Thoracic aorta (tissue), 2 donors: ENCODE results near the gene COL21A1. TPM values are rescaled to one million over a fixed set of nuclear protein-coding genes. Genes with fewer than 3 reads are reported as not detected.

Experiments used
- ATAC-seq: fragments of 150-250 bp; one replicate; pipeline ENCODE4 v1.8.0; 2017; ENCODE audit warnings: low read depth; ENCODE audit not compliant: insufficient number of reproducible peaks, low FRiP score
- DNase-seq: peaks from one replicate; pipeline ENCODE4 v3.0.0-alpha.2; 2020; ENCODE audit warnings: low spot score
- H3K27ac ChIP-seq, 2 donors: fragments of 200-600 bp; sonication (generic); 1 replicate in 1 of 2; 2 replicates in 1 of 2; pipeline ENCODE4 v1.5.1; 2016; ENCODE audit warnings: mild to moderate bottlenecking in 2 of 2, moderate library complexity in 2 of 2
- H3K27me3 ChIP-seq: fragments of 200-600 bp; sonication (generic); replicated peaks from 2 replicates; pipeline ENCODE4 v1.6.0; 2016; ENCODE audit warnings: mild to moderate bottlenecking; ENCODE audit not compliant: insufficient read depth
- H3K36me3 ChIP-seq: fragments of 200-600 bp; sonication (generic); one replicate; pipeline ENCODE4 v1.5.1; 2016
- H3K4me1 ChIP-seq, 2 donors: fragments of 200-600 bp; sonication (generic); 1 replicate in 1 of 2; 2 replicates in 1 of 2; pipeline versions ENCODE4 v1.5.1 to v1.6.0; 2016; ENCODE audit warnings: low read depth in 2 of 2, mild to moderate bottlenecking in 1 of 2; ENCODE audit not compliant: control insufficient read depth in 1 of 2
- H3K4me3 ChIP-seq: fragments of 200-600 bp; sonication (generic); 2 replicates; pipeline ENCODE4 v1.5.1; 2016; ENCODE audit warnings: mild to moderate bottlenecking
- H3K9me3 ChIP-seq: fragments of 200-600 bp; sonication (generic); 2 replicates; pipeline ENCODE4 v1.5.1; 2016
- total RNA-seq, 2 donors: library from RNA; depleted of rRNA; stranded (reverse); fragments of >200 nt; gene quantifications; one replicate each; pipeline versions ENCODE4 v1.1.0 to v1.2.3, GENCODE V29; 2016
- TF ChIP-seq, protein P1 (sequence below): fragments of 200-600 bp; sonication (generic); IDR thresholded peaks from one replicate; pipeline ENCODE4 v1.5.1; 2019; ENCODE audit warnings: antibody characterized with exemption

The COL21A1 gene
- total RNA-seq, 2 donors from 2014 or later: 52.6 to 53.7 TPM

- H3K9me3 ChIP-seq: peaks cover 7% of the 10 kb centered on the region
- peaks cover 0 to under 1% of the 10 kb centered on the region in 2 donors for H3K4me1 ChIP-seq
- no peak overlapping the region for H3K4me3 ChIP-seq
- ATAC-seq: no peak
- TF ChIP-seq, protein P1, sequence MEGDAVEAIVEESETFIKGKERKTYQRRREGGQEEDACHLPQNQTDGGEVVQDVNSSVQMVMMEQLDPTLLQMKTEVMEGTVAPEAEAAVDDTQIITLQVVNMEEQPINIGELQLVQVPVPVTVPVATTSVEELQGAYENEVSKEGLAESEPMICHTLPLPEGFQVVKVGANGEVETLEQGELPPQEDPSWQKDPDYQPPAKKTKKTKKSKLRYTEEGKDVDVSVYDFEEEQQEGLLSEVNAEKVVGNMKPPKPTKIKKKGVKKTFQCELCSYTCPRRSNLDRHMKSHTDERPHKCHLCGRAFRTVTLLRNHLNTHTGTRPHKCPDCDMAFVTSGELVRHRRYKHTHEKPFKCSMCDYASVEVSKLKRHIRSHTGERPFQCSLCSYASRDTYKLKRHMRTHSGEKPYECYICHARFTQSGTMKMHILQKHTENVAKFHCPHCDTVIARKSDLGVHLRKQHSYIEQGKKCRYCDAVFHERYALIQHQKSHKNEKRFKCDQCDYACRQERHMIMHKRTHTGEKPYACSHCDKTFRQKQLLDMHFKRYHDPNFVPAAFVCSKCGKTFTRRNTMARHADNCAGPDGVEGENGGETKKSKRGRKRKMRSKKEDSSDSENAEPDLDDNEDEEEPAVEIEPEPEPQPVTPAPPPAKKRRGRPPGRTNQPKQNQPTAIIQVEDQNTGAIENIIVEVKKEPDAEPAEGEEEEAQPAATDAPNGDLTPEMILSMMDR: no peak
- no peak for DNase-seq
- peak overlapping the region in 1 of 2 donors; percentile 1 for H3K27ac ChIP-seq
- H3K36me3 ChIP-seq: no peaks in the 10 kb centered on the region
- H3K27me3 ChIP-seq: no peaks in the 10 kb centered on the region
Observed at GRCh38 chr6:56193846-56194245, 53.5 kb downstream of the COL21A1 start.

- peak overlapping the region; percentile 5 for H3K4me3 ChIP-seq
- DNase-seq: no peak
- H3K36me3 ChIP-seq: no peaks in the 10 kb centered on the region
- TF ChIP-seq, protein P1: no peak
- H3K9me3 ChIP-seq: no peaks in the 10 kb centered on the region
- peaks cover 4 to 23% of the 10 kb centered on the region in 2 donors for H3K4me1 ChIP-seq
- ATAC-seq: no peak
- no peaks in the 10 kb centered on the region for H3K27me3 ChIP-seq
- peak overlapping the region in 1 of 2 donors; percentile 30 for H3K27ac ChIP-seq
Observed at GRCh38 chr6:56188429-56188828, 59.0 kb downstream of the COL21A1 start.

DNA sequence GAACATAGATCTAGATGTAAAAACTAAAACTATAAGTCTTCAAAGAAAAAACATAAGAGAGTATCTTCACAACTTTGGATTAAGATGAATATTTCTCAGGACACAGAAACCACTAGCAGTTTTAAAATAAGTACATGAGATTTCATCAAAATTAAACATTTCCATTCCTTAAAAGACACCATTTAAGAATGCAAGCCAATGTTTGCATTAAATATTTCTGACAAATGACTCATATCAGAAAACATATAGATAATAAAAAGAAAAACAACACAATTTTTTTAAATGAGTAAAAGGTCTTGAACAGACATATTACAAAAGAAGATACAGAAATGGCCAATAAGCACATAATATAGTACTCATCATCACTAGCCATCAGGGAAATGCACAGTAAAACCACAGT, 59.7 kb downstream of the COL21A1 start:
- H3K27me3 ChIP-seq: no peaks in the 10 kb centered on the region
- H3K4me3 ChIP-seq: no peak overlapping the region
- H3K27ac ChIP-seq: no peak overlapping the region
- TF ChIP-seq, protein P1: no peak
- H3K9me3 ChIP-seq: no peaks in the 10 kb centered on the region
- DNase-seq: no peak
- ATAC-seq: no peak
- H3K4me1 ChIP-seq: peaks cover 4 to 31% of the 10 kb centered on the region in 2 donors
- H3K36me3 ChIP-seq: no peaks in the 10 kb centered on the region

DNA sequence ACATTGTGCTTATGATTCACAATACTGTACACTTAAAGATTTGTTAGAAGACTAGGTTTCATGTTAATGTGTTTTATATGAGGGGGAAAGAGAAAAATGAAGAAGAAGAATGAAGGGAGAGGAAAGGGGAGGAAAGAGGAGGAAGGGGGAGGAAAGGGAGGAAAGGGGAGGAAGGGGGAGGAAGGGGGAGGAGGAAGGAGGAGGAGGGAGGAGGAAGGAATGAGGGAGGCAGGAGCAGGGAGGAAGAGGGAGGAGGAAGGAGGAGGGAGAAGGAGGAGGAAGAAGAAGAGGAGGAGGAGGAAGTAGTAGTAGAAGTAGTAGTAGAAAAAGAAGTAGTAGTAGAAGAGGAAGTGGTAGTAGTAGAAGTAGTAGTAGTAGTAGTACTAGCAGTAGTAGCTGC, 70.6 kb downstream of the COL21A1 start:
- TF ChIP-seq, protein P1: no peak
- H3K9me3 ChIP-seq: peaks cover 22% of the 10 kb centered on the region
- no peaks in the 10 kb centered on the region for H3K27me3 ChIP-seq
- H3K4me1 ChIP-seq: peaks cover 12 to 15% of the 10 kb centered on the region in 2 donors
- peaks cover 2% of the 10 kb centered on the region for H3K36me3 ChIP-seq
- no peak overlapping the region for H3K27ac ChIP-seq
- DNase-seq (no peak), ATAC-seq (no peak)
- H3K4me3 ChIP-seq: no peak overlapping the region

- Histone ChIP-seq H3K4me3 (no peak overlapping the region), H3K36me3 (peaks cover 7% of the 10 kb centered on the region), H3K27ac (no peak overlapping the region), H3K4me1 (no peaks in the 10 kb centered on the region), H3K27me3 (no peaks in the 10 kb centered on the region), H3K9me3 (peaks cover 27% of the 10 kb centered on the region)
- ATAC-seq (no peak), DNase-seq (no peak)
- TF ChIP-seq, protein P1: no peak
Observed at GRCh38 chr6:56173228-56173627, 74.2 kb downstream of the COL21A1 start.
